Measurements from ENCODE around the gene PDE8B. TPM values are rescaled to one million over a fixed set of nuclear protein-coding genes. Genes with fewer than 3 reads are reported as not detected.
"Not testable (repeated sequence)": the region's sequence is repeated elsewhere in the genome, so short reads cannot be mapped to it uniquely, and the experiment has no call there.

Gene PDE8B
- total RNA-seq, 1 donor from 2014 or later = 7.3 TPM

DNA sequence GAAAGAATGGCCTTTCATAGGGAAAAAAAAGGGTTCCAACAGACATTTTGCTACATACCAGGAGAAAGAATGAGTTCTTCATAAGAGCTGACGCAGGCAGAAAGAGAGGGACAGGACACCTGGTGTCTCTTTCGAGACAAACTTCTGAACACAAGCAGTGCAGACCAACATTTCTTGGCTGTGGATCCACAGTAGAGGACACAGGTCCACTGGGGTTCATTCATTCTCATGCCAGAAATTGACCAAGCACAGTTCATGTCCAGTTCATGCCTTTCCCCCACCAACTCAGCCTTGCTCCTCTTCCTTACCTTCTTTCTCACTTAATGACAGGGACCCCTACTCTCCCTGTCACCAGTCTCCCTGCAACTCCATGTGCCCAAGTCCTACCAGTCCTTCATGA is 144.0 kb downstream of the PDE8B start:
- no peak for DNase-seq (ENCODE audit: low spot score in 2 of 2)
- no peak for FAIRE-seq

DNA sequence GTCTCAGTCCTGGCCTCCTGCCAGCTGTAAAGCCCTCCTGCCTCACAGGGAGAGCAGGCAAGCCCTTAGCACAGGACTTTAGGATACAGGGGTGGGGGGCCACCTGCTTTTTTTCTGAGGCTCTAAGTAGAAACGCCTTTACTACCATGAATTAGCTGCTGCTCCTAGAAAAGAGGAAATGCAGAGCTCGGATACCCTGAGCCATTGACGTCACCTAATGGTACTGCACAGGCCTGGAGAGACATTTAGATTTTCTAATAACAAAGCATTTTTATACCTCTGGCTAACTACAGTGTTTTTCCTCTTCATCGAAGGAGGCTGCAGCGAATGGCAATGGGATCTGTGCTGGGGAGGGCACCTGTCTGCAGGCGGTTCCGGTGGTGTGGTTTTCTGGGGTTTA is 144.6 kb downstream of the PDE8B start:
- FAIRE-seq (no peak), DNase-seq (ENCODE audit: low spot score in 2 of 2) (no peak)

DNA sequence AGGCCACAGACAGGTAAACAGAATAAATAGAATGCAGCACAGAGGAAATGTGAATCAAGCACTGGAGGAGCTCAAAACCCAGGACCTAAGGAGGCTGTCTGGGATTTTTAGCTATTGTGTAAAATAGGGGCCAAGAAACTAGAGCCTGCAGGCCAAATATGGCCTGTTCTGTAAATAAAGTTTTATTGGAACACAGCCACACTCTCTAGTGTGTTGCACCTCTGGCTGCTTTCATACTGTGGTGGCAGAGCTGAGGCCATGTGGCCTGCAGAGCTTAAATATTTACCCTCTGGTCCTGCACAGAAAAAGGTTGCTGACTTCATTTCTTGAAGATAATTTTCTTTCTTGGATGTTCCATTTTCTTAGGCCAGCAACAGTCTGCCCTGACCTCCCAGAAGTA is 145.3 kb downstream of the PDE8B start:
- DNase-seq (ENCODE audit: low spot score in 2 of 2) (no peak), FAIRE-seq (no peak)

DNA sequence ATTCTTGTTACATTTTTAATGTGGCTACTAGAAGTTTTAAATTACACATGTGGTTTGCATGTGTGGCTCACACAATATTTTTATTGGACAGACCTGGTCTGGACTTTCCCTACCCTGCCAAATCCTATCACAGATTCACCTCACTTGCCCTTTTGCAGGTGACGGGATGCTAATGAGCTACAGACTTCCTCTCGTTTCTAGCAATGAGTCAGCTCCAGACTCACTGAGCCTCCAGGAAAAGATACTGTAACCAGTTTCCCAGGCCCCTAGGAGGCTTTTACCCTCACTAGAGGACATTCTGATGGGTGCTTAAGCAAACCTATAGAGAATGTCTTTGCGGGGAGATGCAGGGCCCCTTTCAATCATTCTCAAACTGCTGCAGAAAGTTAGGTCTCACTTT is 146.3 kb downstream of the PDE8B start:
- DNase-seq (ENCODE audit: low spot score in 2 of 2) = no peak
- no peak for FAIRE-seq

DNA sequence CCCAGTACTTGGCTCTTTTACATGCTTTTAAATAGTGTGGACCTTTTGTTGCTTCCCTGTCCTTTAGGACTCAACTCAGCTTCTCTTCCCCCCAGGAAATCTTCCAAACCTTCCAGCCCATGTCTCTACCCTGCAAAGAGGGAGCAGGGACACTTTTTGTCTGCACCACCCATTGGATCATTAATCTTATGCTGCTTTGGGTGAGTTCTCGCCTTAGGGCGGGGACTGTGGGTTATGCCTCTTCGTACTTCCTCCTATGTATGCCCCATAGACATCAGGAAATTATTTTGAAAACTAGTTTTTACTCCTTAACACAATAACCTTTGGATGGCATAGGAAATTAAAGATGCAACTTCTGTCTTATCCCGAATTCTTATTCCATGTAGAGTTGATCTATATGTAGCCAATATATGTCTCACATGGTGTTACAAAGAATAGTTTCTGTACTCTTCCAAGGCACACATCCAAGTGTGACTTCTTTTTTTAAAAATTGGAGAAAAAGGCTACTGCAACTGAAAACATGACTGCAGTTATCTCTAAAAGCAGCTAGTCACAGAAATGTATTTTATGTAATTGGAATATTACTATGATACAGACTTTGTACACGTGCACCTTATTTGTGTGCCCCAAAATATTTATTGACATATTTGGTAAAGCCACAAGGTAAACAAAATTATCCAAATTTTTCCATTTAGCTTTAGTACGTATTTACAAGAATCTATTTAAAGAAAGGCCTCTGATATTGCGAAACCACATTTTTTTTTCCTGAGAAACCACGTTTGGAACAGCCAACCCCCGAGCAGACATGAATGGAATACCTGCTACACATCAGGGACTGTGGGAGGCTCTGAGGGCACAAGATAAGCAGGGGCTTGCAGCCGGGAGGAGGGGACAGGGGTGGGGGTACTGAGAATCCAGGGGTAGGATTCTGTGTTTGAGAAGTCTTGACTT is 148.1 kb downstream of the PDE8B start:
- no peak for FAIRE-seq
- DNase-seq (ENCODE audit: low spot score in 2 of 2) = no peak

DNA sequence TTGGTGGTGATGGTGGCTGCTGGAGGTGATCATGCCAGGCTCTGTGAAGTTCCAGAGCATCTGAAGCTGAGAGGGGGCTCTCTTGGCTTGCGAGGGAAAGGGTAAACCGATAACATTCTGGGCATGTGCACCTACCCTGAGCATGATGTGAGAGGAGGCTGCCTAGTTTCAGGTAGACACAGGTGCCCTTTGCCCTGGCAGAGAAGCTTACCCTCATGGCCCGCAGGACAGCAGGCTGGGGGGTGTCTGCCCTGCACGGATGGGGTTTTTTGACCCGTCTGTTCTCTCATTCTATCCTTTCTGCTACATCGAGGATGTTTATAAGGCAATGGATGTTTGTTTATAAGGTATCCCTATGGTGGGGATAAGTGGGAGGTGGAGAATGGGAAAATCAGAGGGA is 148.8 kb downstream of the PDE8B start:
- DNase-seq (ENCODE audit: low spot score in 2 of 2) = no peak
- FAIRE-seq = no peak

DNA sequence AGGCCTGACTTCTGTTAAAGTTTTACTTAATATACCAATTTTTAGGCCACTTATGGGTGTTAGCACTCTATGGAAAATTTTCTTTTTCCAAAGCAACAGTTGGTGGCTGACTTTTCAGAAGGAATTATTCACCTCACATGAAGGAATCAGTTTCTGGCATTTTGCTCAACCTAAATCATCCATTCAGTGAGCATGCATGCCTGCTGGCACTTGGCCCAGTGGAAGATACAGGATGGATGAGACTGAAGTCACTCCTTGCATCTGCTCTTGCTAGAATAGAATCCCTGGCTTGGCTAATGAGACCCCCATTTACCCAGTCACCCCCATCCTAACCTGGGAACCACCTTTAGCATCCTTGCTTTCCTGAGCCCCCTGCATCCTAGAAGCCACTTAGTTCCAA is 149.9 kb downstream of the PDE8B start:
- DNase-seq (ENCODE audit: low spot score in 2 of 2) (no peak), FAIRE-seq (no peak)

DNA sequence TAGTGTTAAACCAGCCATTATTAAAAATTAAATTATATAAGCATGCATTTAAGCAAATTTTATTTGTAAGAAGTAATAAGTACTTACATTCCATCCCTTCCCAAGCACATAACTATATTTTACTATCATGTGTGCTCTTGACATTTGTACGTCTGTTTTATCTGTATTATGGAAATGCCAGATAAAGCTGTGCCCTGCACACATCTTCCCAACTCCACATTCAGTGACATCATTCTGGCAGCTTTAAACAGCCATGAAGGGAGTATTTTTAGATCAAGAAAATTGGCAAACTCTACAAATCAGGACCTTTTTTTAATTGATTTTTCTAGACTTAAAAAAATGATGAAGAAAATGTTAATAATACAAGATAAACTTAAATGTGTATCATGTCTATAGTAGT is 150.5 kb downstream of the PDE8B start:
- DNase-seq (ENCODE audit: low spot score in 2 of 2) = no peak
- no peak for FAIRE-seq

DNA sequence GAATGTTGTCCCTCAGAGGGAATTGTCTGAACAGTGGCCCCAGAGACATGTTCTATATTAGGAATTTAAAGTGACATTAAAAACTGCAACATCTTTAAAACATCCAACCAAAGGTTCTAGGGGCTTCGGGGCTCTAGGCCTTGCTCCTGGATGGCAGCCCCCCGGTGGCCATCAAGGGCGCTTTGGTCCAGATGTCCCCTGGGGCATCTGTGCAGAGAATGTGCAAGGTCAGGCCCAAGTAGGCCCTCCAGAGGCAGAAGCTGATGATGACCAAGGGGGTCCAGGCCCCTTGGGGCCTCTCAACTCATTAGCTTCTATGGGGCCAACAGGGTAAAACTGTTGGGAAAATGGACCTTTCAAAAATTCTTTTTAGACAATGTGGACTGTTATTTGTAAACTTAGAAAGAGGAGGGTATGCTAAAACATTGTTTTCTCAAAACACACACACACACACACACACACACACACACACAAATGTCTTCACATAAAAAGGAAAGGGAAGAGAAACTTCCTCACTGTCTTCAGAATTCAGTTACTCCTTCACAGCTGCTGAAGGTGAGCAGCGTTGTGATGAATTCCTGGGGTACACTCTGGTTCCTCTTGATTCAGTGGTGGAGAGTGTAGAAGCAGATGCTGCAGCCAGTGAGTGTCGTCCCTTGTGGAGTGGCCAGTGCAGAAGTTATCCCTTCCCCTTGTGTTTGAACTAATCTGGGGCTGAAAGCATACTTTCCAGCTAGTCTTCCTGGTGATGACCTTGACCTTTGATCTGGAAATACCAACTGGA is 156.4 kb downstream of the PDE8B start:
- no peak for DNase-seq (ENCODE audit: low spot score in 2 of 2)
- no peak for FAIRE-seq

DNA sequence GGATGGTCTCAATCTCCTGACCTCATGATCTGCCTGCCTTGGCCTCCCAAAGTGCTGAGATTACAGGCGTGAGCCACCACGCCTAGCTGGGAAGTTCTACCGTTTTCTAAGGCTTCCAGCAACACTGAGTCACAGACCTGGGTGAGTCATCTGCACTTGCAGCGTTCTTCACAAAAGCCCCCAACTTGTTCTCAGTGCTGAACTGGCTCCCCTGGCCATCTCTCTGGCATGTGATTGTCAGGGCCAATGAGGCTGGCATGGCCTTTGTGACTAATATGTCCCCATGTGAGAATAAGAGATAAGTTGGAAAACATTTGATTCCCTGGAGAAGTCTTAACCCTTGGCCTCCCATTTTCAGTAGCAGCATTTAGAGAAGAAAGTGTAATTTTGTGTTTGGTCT is 157.3 kb downstream of the PDE8B start:
- no peak for FAIRE-seq
- DNase-seq (ENCODE audit: low spot score in 2 of 2) = no peak

DNA sequence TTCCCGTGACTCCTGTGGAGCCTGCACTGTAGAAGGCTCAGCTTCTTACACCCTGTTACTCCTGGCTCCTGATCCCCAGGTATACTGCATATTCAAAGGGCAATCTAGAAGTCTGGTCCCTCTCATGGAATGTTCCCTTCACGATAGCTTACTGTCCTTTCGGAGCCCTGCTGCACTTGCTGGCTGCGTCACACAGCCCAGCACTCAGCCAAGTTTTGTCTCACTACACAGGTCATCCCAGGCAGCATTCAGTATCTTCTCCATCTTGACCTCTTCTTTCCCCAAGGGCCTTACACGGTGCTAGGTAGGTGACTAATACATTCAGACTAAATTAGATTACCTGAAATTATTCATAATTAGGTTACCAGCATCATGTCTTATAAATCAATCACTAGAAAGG is 157.9 kb downstream of the PDE8B start:
- no peak for DNase-seq (ENCODE audit: low spot score in 2 of 2)
- FAIRE-seq = no peak

DNA sequence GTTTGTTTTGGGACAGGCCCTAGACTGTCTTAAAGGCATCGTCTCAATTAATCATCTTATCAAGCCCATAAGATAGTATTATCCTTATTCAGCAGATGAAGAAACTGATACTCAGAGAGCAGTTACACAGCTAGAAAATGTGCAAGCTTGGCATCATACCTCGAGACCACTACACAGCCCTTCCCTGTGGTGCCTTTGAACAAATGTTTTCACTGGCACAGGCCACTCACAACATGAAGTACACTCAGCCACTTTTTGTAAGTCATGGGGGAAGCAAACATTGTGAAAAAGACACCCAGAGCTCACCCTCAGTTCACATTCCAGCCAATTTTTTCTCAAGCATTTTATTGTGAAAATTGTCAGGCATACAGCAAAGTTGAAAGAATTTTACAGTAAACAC is 159.1 kb downstream of the PDE8B start:
- DNase-seq (ENCODE audit: low spot score in 2 of 2) (no peak), FAIRE-seq (no peak)

DNA sequence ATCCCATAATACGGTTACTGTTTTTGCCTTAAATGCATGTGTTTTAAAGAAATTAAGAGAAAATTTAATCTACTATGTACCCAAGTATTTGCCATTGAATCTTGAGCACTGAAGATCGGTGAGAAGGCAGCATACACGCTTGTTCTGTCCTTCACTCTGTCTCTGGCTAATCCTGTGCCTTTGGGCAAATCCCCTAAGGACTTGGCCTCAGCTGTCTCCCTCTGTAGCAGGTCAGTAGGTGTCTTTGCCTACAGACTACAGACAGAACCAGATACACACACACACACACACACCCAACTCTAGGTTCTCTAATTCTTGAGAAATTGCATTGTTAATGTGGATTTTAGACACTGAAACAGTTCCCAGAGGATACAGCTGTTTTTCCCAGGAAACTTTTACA is 164.2 kb downstream of the PDE8B start:
- DNase-seq (ENCODE audit: low spot score in 2 of 2) = no peak
- FAIRE-seq = no peak

DNA sequence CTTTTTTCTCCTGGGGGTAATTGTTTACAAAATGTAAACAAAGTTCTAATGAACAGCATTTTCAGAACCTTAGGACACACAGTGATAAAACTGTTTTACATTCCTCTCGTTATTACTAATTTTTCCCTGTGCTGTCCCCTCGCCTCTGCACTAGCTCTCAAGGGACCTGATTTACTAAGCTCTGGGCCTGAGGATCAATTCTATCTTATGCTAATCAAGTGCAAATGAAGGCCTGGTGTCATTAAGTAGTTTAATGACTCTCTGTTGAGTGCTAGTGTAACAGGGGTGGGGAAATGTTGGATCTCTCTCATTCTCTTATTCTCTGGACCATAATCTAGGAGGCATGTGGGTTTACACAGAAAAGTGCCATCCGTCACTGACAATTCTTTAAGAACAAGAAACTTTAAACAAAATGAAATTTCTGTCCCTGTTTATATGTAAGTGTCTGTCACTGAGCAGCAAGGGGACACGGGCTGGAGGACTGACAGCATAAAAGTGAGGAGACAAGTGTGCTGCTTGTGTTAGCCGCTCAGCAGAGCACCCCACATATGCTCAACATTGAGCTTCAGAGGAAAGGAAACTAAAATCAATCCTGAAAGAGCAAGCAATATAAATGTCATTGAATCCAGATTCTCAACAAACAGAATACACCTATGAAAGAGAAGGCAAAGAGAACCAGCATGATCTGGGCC is 166.3 kb downstream of the PDE8B start:
- FAIRE-seq = no peak
- DNase-seq (ENCODE audit: low spot score in 2 of 2) = no peak

DNA sequence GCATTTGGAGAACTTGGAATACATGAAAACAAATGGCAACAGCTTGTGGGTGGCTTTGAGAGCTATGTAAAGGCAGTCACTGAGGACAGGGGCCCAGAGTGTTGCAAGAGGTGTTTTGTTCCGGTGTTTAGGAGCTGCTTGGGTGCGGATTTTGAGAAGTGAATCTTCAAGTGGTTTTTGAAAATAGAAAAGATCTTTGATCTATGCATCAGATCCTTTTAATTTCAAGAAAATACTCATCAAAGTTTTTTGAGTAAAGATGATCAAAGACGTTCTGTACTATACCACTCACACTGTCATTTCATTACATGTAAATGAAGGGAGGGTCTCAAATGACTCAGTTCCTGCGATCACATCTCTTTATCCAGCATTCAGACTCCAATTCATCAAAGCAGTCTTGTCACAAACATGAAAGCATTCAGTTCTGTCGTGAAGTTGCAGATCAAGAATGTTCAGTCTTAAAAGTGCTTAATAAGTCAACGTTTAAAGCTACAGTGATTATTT is 169.1 kb downstream of the PDE8B start:
- DNase-seq (ENCODE audit: low spot score in 2 of 2) (no peak), FAIRE-seq (no peak)

DNA sequence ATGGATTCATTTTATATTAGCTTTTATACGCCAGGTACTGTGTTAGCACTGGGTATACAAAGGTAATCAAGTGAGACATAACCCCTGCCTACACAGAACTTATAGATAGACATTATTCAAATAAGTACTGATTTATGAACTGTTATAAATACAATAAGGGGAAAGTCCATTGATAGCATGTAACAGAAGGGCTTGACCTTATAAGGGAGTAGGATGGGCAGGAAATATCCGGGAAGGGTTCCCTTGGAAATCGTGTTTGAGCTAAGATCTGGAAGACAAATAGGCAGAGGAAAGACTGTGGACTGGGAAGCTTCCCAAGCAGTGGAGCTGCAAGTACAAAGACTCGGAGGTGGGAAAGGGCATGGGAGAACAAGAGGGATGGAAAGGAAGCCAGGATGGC is 170.2 kb downstream of the PDE8B start:
- no peak for FAIRE-seq
- DNase-seq (ENCODE audit: low spot score in 2 of 2) = no peak

DNA sequence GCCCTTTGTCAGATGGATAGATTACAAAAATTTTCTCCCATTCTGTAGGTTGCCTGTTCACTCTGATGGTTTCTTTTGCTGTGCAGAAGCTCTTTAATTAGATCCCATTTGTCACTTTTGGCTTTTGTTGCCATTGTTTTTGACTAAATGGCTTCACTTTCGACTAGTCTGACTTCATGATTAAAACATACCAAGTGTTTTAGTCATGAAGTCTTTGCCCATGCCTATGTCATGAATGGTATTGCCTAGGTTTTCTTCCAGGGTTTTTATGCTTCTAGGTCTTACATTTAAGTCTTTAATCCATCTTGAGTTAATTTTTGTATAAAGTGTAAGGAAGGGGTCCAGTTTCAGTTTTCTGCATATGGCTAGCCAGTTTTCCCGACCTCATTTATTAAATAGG is 172.9 kb downstream of the PDE8B start:
- FAIRE-seq; DNase-seq (ENCODE audit: low spot score in 2 of 2): not testable (repeated sequence)

DNA sequence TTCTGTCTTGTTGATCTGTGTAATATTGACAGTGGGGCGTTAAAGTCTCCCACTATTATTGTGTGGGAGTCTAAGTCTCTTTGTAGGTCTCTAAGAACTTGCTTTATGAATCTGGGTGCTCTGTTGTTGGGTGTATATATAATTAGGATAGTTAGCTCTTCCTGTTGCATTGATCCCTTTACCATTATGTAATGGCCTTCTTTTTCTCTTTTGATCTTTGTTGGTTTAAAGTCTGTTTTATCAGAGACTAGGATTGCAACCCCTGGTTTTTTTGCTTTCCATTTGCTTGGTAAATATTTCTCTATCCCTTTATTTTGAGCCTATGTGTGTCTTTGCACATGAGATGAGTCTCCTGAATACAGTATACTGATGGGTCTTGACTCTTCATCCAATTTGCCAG is 175.9 kb downstream of the PDE8B start:
- DNase-seq (ENCODE audit: low spot score in 2 of 2); FAIRE-seq: not testable (repeated sequence)

DNA sequence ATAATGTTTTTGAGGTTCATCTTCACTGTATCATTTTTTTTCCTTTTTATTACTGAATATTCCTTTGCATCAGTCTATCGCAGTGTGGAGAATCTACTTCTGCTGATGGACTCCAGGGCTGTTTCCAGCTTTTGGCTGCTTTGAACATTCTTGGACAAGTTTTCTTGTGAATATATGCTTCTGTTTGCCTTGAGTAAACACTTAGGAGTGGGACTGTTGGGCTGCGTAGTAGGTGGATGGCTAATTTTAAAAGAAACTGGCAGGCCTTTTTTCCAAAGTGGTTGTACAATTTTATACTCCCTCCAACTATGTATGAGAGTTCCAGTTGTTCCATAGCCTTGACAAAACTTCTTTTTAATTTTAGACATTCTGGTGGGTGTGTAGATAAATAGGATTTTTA is 179.3 kb downstream of the PDE8B start:
- DNase-seq (ENCODE audit: low spot score in 2 of 2) (no peak), FAIRE-seq (no peak)

DNA sequence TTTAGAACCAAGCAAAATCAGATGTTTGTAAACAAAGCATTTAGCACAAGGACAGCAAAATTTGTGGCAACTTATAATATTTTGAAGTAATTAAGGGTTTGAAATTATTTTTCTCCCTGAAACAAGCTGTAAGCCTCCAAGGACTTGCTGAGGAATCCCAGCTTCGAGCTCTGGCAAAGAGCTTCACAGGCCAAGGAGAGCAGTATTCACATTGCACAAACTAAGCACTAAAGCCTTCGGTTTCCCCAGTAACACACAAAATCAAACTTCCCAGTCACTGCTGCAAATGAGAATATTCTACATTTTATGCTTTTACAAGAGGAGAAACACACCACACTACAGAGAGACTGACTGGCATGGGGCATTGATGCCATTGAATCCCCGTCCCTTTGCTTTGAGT is 179.7 kb downstream of the PDE8B start:
- DNase-seq (ENCODE audit: low spot score in 2 of 2) (no peak), FAIRE-seq (no peak)

DNA sequence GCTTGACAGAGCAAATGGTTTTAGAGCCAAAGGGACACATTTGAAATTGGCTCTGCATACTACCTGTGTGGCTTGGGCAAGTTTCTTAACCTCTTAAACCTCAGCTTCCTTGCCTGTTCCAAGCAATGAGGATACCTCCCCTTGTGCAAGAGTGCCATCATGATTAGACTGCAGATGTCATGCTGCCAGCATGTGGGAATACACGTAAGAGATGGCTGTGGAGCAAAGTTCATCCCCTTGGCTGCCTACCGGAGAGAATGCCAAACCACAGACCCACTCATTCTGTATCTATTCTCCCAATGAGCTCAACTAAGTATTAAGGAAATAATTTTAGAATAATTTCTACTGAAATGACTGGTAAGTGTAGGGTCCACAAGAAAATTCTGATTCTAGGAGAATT is 180.3 kb downstream of the PDE8B start:
- DNase-seq (ENCODE audit: low spot score in 2 of 2) (no peak), FAIRE-seq (no peak)
